DMS53 (cell line): ENCODE measurements around the gene DNAH9.

ENCODE experiments used
- DNase-seq: peaks from one replicate; lab custom pipeline; 2025; lab: John Stamatoyannopoulos, UW

Gene DNAH9

DNA sequence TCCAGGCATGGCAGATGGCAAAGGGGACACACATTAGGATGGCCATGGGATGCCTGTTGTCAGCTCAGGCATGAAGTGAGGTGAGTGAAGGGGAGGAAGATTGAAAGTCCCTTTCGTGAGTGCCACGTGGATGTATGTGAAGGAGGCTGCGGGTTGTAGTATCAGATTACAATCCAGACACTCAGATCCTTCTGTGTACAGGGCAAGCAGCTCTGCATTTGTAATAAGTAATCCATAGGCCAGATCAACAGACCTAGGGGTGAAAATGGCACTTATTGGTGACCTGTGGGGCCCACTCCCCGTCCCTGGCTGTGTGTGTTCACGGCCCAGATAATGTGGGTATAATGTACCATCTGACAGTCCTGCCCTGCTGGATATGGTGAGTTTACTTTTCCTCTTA is 159.5 kb downstream of the DNAH9 start:
- no peak for DNase-seq

DNA sequence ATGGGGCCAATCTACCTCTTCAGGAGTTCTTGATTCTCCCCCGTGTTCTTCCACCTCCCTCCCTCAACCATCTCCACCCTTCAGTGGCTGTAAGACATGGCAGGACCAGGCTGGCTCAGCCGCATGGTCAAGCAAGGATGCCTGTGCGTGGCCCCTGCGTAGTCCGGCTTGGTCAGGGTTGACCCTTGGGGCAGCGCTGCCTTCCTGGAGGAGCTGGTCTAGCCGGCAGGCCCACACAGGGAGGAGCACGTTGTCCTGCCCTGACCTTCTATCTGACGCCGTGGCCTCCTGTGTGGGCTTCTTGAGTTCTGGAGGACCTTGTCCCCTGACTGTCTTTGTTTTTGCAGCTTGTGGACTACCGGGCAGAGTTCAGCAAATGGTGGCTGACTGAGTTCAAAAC is 169.8 kb downstream of the DNAH9 start:
- DNase-seq: no peak

GRCh38 chr17:11768981-11769380 is 170.7 kb downstream of the DNAH9 start:
- DNase-seq: no peak

GRCh38 chr17:11772031-11772430 is 173.8 kb downstream of the DNAH9 start:
- DNase-seq: no peak

- DNase-seq: no peak
These were observed 181.6 kb downstream of the DNAH9 start for GRCh38 chr17:11779892-11780291.

DNA sequence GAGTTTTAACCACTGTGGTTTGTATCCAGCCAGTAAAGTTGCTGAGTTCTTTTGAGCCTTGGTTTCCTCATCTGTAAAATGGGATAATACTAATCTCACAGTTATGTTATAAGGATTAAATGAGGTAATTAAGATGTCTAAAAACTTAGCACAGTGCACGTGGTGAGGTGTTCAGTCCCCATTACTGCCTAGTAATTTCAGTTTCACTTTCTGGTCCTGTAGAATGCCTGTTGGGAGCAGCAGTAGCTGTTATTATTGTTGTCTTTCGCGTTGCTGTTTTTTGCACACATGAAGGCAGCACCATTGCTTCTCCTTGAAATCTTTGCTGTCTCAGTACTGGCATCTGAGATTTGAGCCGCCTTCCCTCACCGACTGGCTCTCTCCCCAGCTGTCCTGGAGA is 182.4 kb downstream of the DNAH9 start:
- DNase-seq: no peak

- DNase-seq: no peak
These were observed 188.6 kb downstream of the DNAH9 start for GRCh38 chr17:11786711-11787438.

DNA sequence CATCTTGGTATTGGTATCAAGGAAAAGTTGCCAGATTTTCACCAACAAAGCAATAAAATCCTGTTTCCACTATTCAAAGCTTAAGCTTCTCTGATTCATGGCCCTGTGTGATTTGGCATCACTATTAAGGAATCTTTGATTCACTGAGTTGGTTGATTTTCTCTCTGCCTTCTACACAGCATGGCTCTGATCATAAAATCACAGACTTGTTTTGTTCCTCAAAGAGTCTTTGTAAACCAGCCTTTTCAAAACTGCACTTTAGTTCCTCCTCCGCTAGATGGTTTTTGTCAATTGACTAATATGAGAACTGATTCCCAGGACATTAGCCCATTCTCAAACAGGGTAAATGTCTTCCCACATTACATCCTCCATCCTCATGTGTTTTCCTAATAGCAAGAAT is 197.6 kb downstream of the DNAH9 start:
- no peak for DNase-seq

- DNase-seq: peak; percentile 0
These were observed 199.5 kb downstream of the DNAH9 start for GRCh38 chr17:11797803-11798202.

GRCh38 chr17:11803231-11803969 is 205.1 kb downstream of the DNAH9 start:
- no peak for DNase-seq

DNA sequence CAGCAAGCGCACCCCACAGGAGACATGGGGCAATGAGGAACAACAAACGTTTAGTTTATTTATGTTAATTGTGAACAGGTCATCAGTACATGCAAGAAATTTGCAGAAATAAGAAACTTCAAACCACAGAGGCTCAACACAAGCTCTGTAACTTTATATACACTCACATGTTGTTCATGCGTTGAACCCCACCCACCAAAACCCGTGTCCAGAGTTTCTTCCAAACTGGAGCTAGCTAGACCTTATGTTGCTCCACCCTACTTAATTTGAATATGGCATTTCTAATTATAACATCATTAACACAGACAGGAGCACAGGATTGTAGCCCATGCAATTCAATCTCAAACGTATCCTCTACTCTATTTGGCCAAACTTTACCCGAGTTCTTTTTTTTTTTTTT is 206.9 kb downstream of the DNAH9 start:
- no peak for DNase-seq

DNA sequence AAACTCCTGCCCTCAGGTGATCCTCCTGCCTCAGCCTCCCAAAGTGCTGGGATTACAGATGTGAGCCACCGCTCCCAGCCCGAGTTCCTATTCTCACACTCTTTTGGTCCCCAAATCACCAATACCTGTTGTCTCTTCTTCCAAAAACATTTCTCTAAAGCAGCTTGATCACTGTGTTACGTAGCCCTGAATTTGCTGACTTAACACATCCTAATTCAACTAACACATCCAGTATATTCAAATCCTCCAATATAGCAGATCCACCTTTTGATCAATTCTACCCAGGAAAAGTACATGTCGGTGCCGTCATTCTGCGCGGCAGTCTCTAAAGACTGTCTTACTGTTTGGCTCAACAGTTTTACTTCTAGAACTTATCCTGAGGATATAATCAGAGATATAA is 207.7 kb downstream of the DNAH9 start:
- no peak for DNase-seq

- DNase-seq: no peak
These were observed 209.3 kb downstream of the DNAH9 start for GRCh38 chr17:11807606-11808005.

DNA sequence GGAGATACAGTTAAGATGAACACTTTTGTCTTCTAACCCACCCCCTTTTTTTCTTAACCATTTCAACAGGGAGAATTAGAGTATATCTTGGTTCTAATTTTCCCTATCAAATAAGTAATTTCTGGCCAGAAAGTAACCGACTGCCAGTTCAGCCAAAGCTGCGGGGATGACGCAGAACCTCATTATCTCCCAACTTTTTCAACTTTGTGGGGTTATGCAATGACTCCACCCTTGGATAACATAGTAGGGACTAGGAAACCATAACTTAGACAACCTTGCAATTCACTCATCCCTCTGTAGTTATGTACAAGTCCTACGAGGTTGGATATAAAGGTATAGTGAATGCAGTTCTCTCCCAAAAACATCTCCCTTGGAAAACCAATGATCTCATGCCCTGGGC is 215.0 kb downstream of the DNAH9 start:
- no peak for DNase-seq

DNA sequence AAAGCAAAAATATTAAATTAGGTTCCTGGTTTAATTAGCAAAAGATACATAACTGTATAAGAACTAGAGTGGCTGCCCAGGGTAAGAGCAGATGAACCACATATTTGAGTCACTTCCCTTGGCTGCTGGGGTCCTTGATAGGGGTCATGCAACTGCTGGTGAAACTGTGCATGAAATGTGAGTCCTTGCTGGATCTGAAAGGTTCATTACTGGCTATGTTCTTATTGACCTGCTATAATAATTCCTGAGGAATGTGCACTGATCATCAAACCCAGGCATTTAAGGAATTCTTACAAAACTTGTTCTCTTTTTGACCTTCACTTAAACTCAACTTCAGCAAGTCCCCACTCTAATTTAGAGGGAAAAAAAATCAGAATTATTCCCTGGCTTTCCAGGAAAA is 215.6 kb downstream of the DNAH9 start:
- no peak for DNase-seq

DNA sequence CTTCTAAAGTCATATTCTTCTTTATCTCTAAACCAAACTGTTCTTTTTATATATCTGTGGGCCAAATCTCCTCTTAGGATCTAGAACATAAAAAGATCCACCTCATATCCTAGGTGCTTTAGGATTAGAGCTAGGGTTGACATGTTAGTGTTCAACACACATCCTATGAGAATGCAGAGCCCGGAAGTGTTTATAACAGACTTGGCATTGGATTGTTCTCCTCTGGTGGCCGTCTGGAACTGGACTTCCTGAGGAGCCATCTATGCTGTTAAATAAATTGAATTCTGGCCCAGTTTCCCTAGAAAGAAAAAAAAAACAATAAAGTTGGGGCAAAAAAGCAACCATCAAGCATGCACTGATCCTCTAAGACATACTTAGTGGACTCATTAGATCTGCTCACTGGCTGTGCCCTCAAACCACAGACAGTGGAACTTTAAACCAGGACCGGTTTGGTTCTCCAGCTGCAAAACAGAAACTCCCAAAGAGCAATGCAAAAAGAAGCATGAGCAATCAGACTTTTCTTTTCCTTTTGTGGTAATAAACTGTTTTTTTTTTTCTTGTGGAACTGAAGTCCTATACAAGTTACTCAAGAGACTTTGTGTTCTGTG is 216.5 kb downstream of the DNAH9 start:
- no peak for DNase-seq

GRCh38 chr17:11816409-11816808 is 218.1 kb downstream of the DNAH9 start:
- DNase-seq: no peak

- DNase-seq: no peak
These were observed 225.6 kb downstream of the DNAH9 start for GRCh38 chr17:11823862-11824261.

GRCh38 chr17:11825572-11826209 is 227.4 kb downstream of the DNAH9 start:
- no peak for DNase-seq

DNA sequence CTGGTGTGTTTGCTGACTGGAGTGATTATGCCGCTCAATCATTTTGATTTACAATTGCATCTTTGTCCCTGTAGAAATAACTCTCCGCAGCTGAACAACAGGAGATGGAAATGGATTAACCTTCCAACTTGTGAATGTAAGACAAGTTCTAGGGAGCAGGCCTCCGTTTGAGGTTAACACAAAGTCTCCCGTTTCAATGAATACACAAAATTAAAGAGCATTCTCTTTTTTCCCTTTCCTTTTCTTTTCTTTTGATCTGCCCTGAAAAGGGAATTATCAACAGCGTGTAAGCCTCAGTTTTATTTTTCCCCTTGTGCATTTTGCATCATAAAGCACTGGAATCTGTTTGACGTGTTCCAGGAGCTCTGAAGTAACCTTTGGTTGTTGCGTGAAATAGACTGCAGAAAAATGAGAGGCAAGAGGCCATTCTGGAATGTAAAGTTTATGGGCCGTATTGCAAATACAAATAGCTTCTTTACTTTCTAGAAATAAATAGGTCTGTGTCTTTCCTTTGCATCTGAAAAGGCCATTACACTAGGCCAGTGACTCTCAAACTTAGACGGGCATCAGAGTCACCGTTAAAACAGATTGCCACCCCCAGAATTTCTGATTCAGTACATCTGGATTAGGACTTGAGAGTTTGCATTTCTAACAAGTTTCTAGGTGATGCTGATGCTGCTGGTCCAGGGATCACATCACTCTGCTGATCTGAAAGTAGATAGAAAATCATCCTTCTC is 234.3 kb downstream of the DNAH9 start:
- DNase-seq: no peak

DNA sequence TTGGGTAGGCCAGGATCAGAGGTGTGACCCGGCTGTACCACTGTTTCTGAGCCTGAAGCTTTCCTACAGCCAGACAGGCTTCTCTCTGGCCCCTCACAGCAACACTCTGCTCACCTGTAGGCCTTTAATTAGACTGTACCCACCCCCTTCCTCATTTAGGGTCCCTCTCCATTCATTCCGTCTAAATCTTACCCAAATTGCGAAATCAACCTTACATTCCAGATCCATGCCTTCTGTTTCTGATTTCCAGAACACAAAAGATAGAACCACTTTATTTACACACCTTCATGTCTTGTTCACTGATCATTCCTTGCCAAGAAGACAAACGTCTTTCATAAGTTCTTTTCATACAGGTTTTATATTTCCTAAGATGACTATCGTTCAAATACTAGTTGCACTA is 238.2 kb downstream of the DNAH9 start:
- DNase-seq: no peak

DNA sequence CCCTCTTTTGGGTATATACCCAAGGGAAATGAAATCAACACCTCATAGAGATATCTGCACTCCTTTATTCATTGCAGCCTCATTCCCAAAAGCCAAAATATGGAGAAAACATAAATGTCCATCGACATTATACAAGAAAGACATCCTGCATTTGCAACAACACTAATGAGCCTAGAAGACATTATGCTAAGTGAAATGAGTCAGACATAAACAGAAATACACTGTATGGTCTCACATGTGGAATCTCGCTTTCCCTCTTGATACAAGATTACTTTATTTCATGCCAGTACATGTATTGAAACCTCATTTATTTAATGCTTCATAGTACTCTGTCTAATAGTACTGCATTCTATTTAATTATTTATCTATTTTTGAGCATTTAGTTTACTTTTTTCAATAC is 241.8 kb downstream of the DNAH9 start:
- DNase-seq: no peak
